Stomach (tissue), 4 donors: ENCODE results near the gene THADA.

Experiments
- CTCF ChIP-seq, 7 experiments: fragments of 450-650 bp in 4 of 7; fragments of 200-600 bp in 3 of 7; sonication (generic) in 3 of 7; IDR thresholded peaks; one replicate each; pipeline ENCODE4 v1.5.1; 2016 to 2019; ENCODE audit warnings: antibody characterized with exemption in 7 of 7, control low read depth in 2 of 7, mild to moderate bottlenecking in 1 of 7
- POLR2A ChIP-seq, 4 donors: fragments of 450-650 bp; IDR thresholded peaks; one replicate each; pipeline ENCODE4 v1.6.1; 2016; ENCODE audit warnings: antibody characterized with exemption in 4 of 4, control low read depth in 2 of 4, mild to moderate bottlenecking in 1 of 4, moderate library complexity in 1 of 4

- TF ChIP-seq CTCF (IDR thresholded peaks at IDR 0.05) (no peak), POLR2A (IDR thresholded peaks at IDR 0.05) (no peak)
Observed at GRCh38 chr2:43402452-43402937, 193.3 kb downstream of the THADA start.
